H1 (cell line): ENCODE measurements around the gene FOXL2NB. TPM values are rescaled to one million over a fixed set of nuclear protein-coding genes. Genes with fewer than 3 reads are reported as not detected.

Experiments used
- CTCF ChIA-PET: fragments of 300-600 bp; sonication (Branson Sonifier 250); formaldehyde crosslinking; loops from one replicate; lab custom pipeline; 2021; ENCODE audit not compliant: partially characterized antibody; lab: Charles Lee
- POLR2A ChIA-PET: fragments of 300-600 bp; sonication (Branson Sonifier 250); formaldehyde crosslinking; loops from one replicate; lab custom pipeline; 2021; ENCODE audit warnings: inconsistent platforms; ENCODE audit not compliant: partially characterized antibody; lab: Charles Lee
- DNase-seq, 2 experiments: peaks; one replicate each; pipeline versions ENCODE4 v3.0.0 to v3.0.0-alpha.2; 2010 to 2022; ENCODE audit warnings: low spot score in 2 of 2, low read depth in 1 of 2, mixed read lengths in 1 of 2
- FAIRE-seq: peaks from 2 replicates; lab custom pipeline; 2011; peaks lifted over from hg19 to GRCh38; lab: Jason Lieb, UNC
- H2AFZ ChIP-seq: 2 replicates; pipeline ENCODE4 v1.8.1; 2012; ENCODE audit warnings: low read length, inconsistent platforms
- H2AK5ac ChIP-seq: 2 replicates; pipeline ENCODE4 v1.6.1; 2013; ENCODE audit warnings: low read depth, low read length
- H2BK120ac ChIP-seq: replicated peaks from 2 replicates; pipeline ENCODE3; 2013; ENCODE audit warnings: low read depth, low read length, inconsistent platforms
- H2BK12ac ChIP-seq: 2 replicates; pipeline ENCODE4 v1.6.1; 2013; ENCODE audit warnings: low read depth, low read length
- H2BK15ac ChIP-seq: 2 replicates; pipeline ENCODE4 v1.6.1; 2013; ENCODE audit warnings: low read length
- H2BK20ac ChIP-seq: 2 replicates; pipeline ENCODE4 v1.6.1; 2013; ENCODE audit warnings: low read length
- H2BK5ac ChIP-seq: 2 replicates; pipeline ENCODE4 v1.6.1; 2013; ENCODE audit warnings: low read depth, low read length
- H3K14ac ChIP-seq: 2 replicates; pipeline ENCODE4 v1.6.1; 2013; ENCODE audit warnings: inconsistent platforms; ENCODE audit not compliant: insufficient read length
- H3K18ac ChIP-seq: 2 replicates; pipeline ENCODE4 v1.6.1; 2013; ENCODE audit warnings: low read length; ENCODE audit errors: extremely low read depth
- H3K23ac ChIP-seq: 2 replicates; pipeline ENCODE4 v1.6.1; 2013; ENCODE audit warnings: inconsistent platforms; ENCODE audit not compliant: insufficient read length
- H3K23me2 ChIP-seq: 2 replicates; pipeline ENCODE4 v1.6.1; 2013; ENCODE audit warnings: low read depth, low read length
- H3K27ac ChIP-seq: 2 replicates; pipeline ENCODE4 v1.6.1; 2011; ENCODE audit warnings: low read depth, low read length, inconsistent platforms
- H3K27me3 ChIP-seq, 4 experiments: replicated peaks in 1 of 4; 1 replicate in 1 of 4; 2 replicates in 3 of 4; pipeline versions ENCODE4 v1.6.1 to v1.8.1; 2011 to 2013; ENCODE audit warnings: low read length in 3 of 4, mild to moderate bottlenecking in 3 of 4, inconsistent platforms in 2 of 4, mixed read lengths in 2 of 4, moderate library complexity in 1 of 4; ENCODE audit not compliant: control insufficient read depth in 3 of 4, insufficient read depth in 3 of 4; ENCODE audit errors: extremely low read depth in 1 of 4
- H3K36me3 ChIP-seq, 4 experiments: 2 replicates each; pipeline versions ENCODE4 v1.6.1 to v1.8.1; 2011 to 2013; ENCODE audit warnings: mild to moderate bottlenecking in 4 of 4, low read length in 3 of 4, moderate library complexity in 2 of 4, control low read depth in 1 of 4, inconsistent platforms in 1 of 4; ENCODE audit not compliant: insufficient read depth in 4 of 4, control insufficient read depth in 2 of 4
- H3K4ac ChIP-seq: replicated peaks from 2 replicates; pipeline ENCODE3; 2013; ENCODE audit warnings: low read length, low read depth, mixed read lengths, inconsistent platforms; ENCODE audit not compliant: insufficient read length
- H3K4me1 ChIP-seq, 4 experiments: replicated peaks in 1 of 4; 1 replicate in 1 of 4; 2 replicates in 3 of 4; pipeline versions ENCODE4 v1.6.1 to v1.8.1; 2011 to 2013; ENCODE audit warnings: low read length in 3 of 4, inconsistent platforms in 2 of 4, mixed read lengths in 1 of 4; ENCODE audit not compliant: insufficient read depth in 4 of 4, control insufficient read depth in 3 of 4
- H3K4me2 ChIP-seq, 2 experiments: 2 replicates each; pipeline versions ENCODE4 v1.6.1 to v1.8.1; 2011 to 2013; ENCODE audit warnings: low read depth in 2 of 2, low read length in 2 of 2, control low read depth in 1 of 2, inconsistent platforms in 1 of 2, mild to moderate bottlenecking in 1 of 2; ENCODE audit not compliant: insufficient read depth in 1 of 2
- H3K4me3 ChIP-seq, 4 experiments: fragments of 200-600, 300-600 bp in 1 of 4; sonication (generic), shearing (Covaris generic), sonication (Bioruptor Twin) in 1 of 4; 2 replicates each; pipeline versions ENCODE4 v1.5.1 to v1.8.1; 2011 to 2016; ENCODE audit warnings: low read length in 4 of 4, low read depth in 3 of 4, control low read depth in 2 of 4, inconsistent platforms in 2 of 4, mild to moderate bottlenecking in 2 of 4, mixed read lengths in 1 of 4, moderate library complexity in 1 of 4; ENCODE audit not compliant: insufficient read depth in 2 of 4; ENCODE audit errors: extremely low read depth in 1 of 4
- H3K56ac ChIP-seq: replicated peaks from 2 replicates; pipeline ENCODE3; 2013; ENCODE audit warnings: low read depth, mild to moderate bottlenecking, mixed read lengths, low read length, inconsistent platforms; ENCODE audit not compliant: insufficient read length
- H3K79me1 ChIP-seq: 2 replicates; pipeline ENCODE4 v1.6.1; 2013; ENCODE audit warnings: low read depth, low read length, control low read depth
- H3K79me2 ChIP-seq, 2 experiments: 2 replicates each; pipeline versions ENCODE4 v1.6.1 to v1.8.1; 2012 to 2013; ENCODE audit warnings: low read length in 2 of 2, mild to moderate bottlenecking in 2 of 2, inconsistent platforms in 1 of 2; ENCODE audit not compliant: insufficient read depth in 2 of 2, control insufficient read depth in 1 of 2
- H3K9ac ChIP-seq, 4 experiments: replicated peaks in 1 of 4; 1 replicate in 1 of 4; 2 replicates in 3 of 4; pipeline versions ENCODE4 v1.6.1 to v1.8.1; 2011 to 2013; ENCODE audit warnings: low read depth in 3 of 4, low read length in 3 of 4, control low read depth in 2 of 4, mild to moderate bottlenecking in 2 of 4, moderate library complexity in 2 of 4, inconsistent platforms in 1 of 4; ENCODE audit errors: extremely low read depth in 1 of 4
- H3K9me3 ChIP-seq, 2 experiments: 2 replicates each; pipeline versions ENCODE4 v1.6.1 to v1.8.1; 2012 to 2013; ENCODE audit warnings: mild to moderate bottlenecking in 2 of 2, moderate library complexity in 2 of 2, control low read depth in 1 of 2, inconsistent platforms in 1 of 2, low read depth in 1 of 2, low read length in 1 of 2, mixed read lengths in 1 of 2; ENCODE audit not compliant: insufficient read depth in 2 of 2
- H4K20me1 ChIP-seq, 2 experiments: replicated peaks in 1 of 2; 2 replicates each; pipeline versions ENCODE3 to v1.8.1; 2011 to 2013; ENCODE audit warnings: inconsistent platforms in 2 of 2, low read length in 2 of 2, mild to moderate bottlenecking in 1 of 2; ENCODE audit not compliant: insufficient read depth in 2 of 2, control insufficient read depth in 1 of 2
- H4K5ac ChIP-seq: 2 replicates; pipeline ENCODE4 v1.6.1; 2013; ENCODE audit warnings: low read length, low read depth, mixed read lengths, inconsistent platforms; ENCODE audit not compliant: insufficient read length
- H4K8ac ChIP-seq: 2 replicates; pipeline ENCODE4 v1.8.0; 2013; ENCODE audit warnings: mild to moderate bottlenecking, moderate library complexity, low read length, inconsistent platforms; ENCODE audit not compliant: insufficient read depth; ENCODE audit errors: extremely low read depth
- H4K91ac ChIP-seq: replicated peaks from 2 replicates; pipeline ENCODE3; 2013; ENCODE audit warnings: low read length, mixed read lengths, inconsistent platforms; ENCODE audit not compliant: insufficient read length
- CBX5 ChIP-seq: fragments of 300-800, 300-1000 bp; sonication (generic); IDR thresholded peaks from 2 replicates; pipeline ENCODE4 v1.7.1; 2016; ENCODE audit warnings: antibody characterized with exemption, low read length, low read depth
- CREB1 ChIP-seq: IDR thresholded peaks from 2 replicates; pipeline ENCODE4 v1.6.1; 2012; ENCODE audit warnings: inconsistent platforms
- E2F6 ChIP-seq: IDR thresholded peaks from 2 replicates; pipeline ENCODE4 v1.6.1; 2012; ENCODE audit warnings: inconsistent platforms
- GTF2F1 ChIP-seq: IDR thresholded peaks from 2 replicates; pipeline ENCODE4 v1.6.1; 2012; ENCODE audit warnings: low read depth, low read length, improper control_type of control experiment, borderline replicate concordance
- HDAC6 ChIP-seq: IDR thresholded peaks from one replicate; pipeline ENCODE4 v1.7.1; 2012; ENCODE audit warnings: low read depth, mild to moderate bottlenecking, inconsistent platforms, low read length, moderate library complexity
- MAFK ChIP-seq: IDR thresholded peaks from 2 replicates; pipeline ENCODE4 v1.6.1; 2012; ENCODE audit warnings: low read depth, mild to moderate bottlenecking, improper control_type of control experiment, low read length
- POLR2A ChIP-seq, 2 experiments: IDR thresholded peaks; 1 replicate in 1 of 2; 2 replicates in 1 of 2; pipeline ENCODE4 v1.6.1; 2011; ENCODE audit warnings: low read depth in 2 of 2, low read length in 2 of 2, mild to moderate bottlenecking in 2 of 2; ENCODE audit errors: control extremely low read depth in 1 of 2
- RBBP5 ChIP-seq: IDR thresholded peaks from 2 replicates; pipeline ENCODE4 v1.7.1; 2012; ENCODE audit warnings: low read depth, mild to moderate bottlenecking, inconsistent platforms, low read length, moderate library complexity, borderline replicate concordance
- SRF ChIP-seq: IDR thresholded peaks from 2 replicates; pipeline ENCODE4 v1.6.1; 2011; ENCODE audit warnings: mild to moderate bottlenecking, low read depth, low read length, moderate library complexity
- SUZ12 ChIP-seq: fragments of 200-600 bp; sonication (generic); IDR thresholded peaks from 2 replicates; pipeline ENCODE4 v1.6.1; 2012; ENCODE audit warnings: mild to moderate bottlenecking, inconsistent platforms, low read length, moderate library complexity, mixed read lengths
- TAF1 ChIP-seq: IDR thresholded peaks from 2 replicates; pipeline ENCODE4 v1.6.1; 2011; ENCODE audit warnings: mild to moderate bottlenecking, low read depth, low read length
- TEAD4 ChIP-seq: IDR thresholded peaks from 2 replicates; pipeline ENCODE4 v1.6.1; 2012; ENCODE audit warnings: low read depth, low read length, inconsistent platforms, mixed read lengths
- whole genome bisulfite sequencing, 2 experiments: shearing (Covaris generic) in 1 of 2; methylation state at CpG; one replicate each; pipeline versions ENCODE4 v1.1.6 to v1.1.7; 2013 to 2015; ENCODE audit warnings: low lambda C conversion rate in 2 of 2, mixed read lengths in 2 of 2, inconsistent platforms in 1 of 2, low coverage in 1 of 2, missing lambda C conversion rate in 1 of 2; ENCODE audit not compliant: insufficient replicate concordance in 2 of 2, insufficient coverage in 1 of 2, insufficient read length in 1 of 2; ENCODE audit errors: extremely low coverage in 1 of 2, missing lambda C conversion rate in 1 of 2; 5-methylcytosine and 5-hydroxymethylcytosine counted together
- polyA plus RNA-seq, 7 experiments: library from polyadenylated mRNA; depleted of rRNA in 3 of 7; stranded (reverse) in 5 of 7; unstranded in 2 of 7; fragments of >200 nt in 5 of 7; fragments of 200-250 nt in 2 of 7; gene quantifications; 1 replicate in 5 of 7; 2 replicates in 1 of 7; 4 replicates in 1 of 7; pipeline versions ENCODE4 v1.2.1 to v1.2.3, GENCODE V29; 2011 to 2013; ENCODE audit warnings: missing spikeins in 2 of 7, mixed read lengths in 2 of 7
- total RNA-seq: library from RNA; stranded (reverse); fragmentation: NEBNext Ultra II Directional; extraction: Animal tissue kit (Norgen Biotek cat#: 25700); gene quantifications from 2 replicates; pipeline ENCODE4 v1.2.1, GENCODE V29; 2021

The FOXL2NB gene
- total and polyA plus RNA-seq, 2 of the 8 experiments (the other 6 are each of a cell fraction or from before 2014, with no cell fraction given): 5.4 to 7.3 TPM

GRCh38 chr3:138928727-138929372 is 18.2 kb upstream of the FOXL2NB start:
- Histone ChIP-seq H3K56ac (no peak overlapping the region), H3K4ac (no peak overlapping the region), H3K79me2 (no peaks in the 10 kb centered on the region), H3K4me3 (no peak overlapping the region), H3K18ac (no peak overlapping the region), H4K20me1 (no peaks in the 10 kb centered on the region), H4K8ac (no peak overlapping the region; the same call in 1 of the 2 replicates), H3K23ac (no peak overlapping the region), H3K4me1 (peaks cover 0 to 6% (median 4%) of the 10 kb centered on the region in 4 experiments; a peak in 4 of 7 replicates), H3K36me3 (no peaks in the 10 kb centered on the region), H2AFZ (no peak overlapping the region)
- FAIRE-seq: no peak
- TF ChIP-seq SRF (no peak), GTF2F1 (no peak), POLR2A (IDR thresholded peaks at IDR 0.05; ENCODE audit: control extremely low read depth in 1 of 2, low read depth in 2 of 2, low read length in 2 of 2) (no peak), HDAC6 (no peak), CREB1 (no peak), TAF1 (no peak), RBBP5 (no peak), MAFK (no peak), CBX5 (no peak), E2F6 (no peak), SUZ12 (no peak), TEAD4 (no peak)
- TF ChIP-seq, all 59 proteins: peak for 0
- 95% methylated on average over 41 of the region's 42 CpGs; no CpG with 5 or more reads in 1 of the 2 experiments for WGBS, 2 experiments
- DNase-seq: no peak
- H4K91ac ChIP-seq: no peak overlapping the region
- no peak overlapping the region for H2AK5ac ChIP-seq
- H3K9ac ChIP-seq: no peak overlapping the region
- no peak overlapping the region for H2BK15ac ChIP-seq
- no peak overlapping the region for H2BK5ac ChIP-seq
- H3K27ac ChIP-seq: no peak overlapping the region
- no peaks in the 10 kb centered on the region for H3K79me1 ChIP-seq
- H4K5ac ChIP-seq: no peak overlapping the region
- no peak overlapping the region for H2BK20ac ChIP-seq
- H2BK120ac ChIP-seq: no peak overlapping the region
- no peaks in the 10 kb centered on the region for H3K27me3 ChIP-seq
- no peaks in the 10 kb centered on the region for H3K9me3 ChIP-seq
- no peak overlapping the region for H2BK12ac ChIP-seq
- H3K23me2 ChIP-seq: no peaks in the 10 kb centered on the region
- ChIA-PET POLR2A (no interaction called here), CTCF (interaction anchor here (1.1 to 15.6 kb wide), 10 partner anchors 11 to 400 kb away, joined by 3 to 223 read pairs (median 4); partner anchors contain the start of gene CEP70)
- H3K14ac ChIP-seq: no peak overlapping the region
- H3K4me2 ChIP-seq: no peak overlapping the region
